GM23338 (cell line): ENCODE data around the gene BEST1. TPM values are rescaled to one million over a fixed set of nuclear protein-coding genes. Genes with fewer than 3 reads are reported as not detected.

Source experiments
- ATAC-seq: fragments of 200-7000 bp; cut with Tn5 transposase; 3 replicates; pipeline ENCODE4 v1.9.1; 2020
- DNase-seq: peaks from one replicate; pipeline ENCODE4 v3.0.0-alpha.2; 2015; ENCODE audit warnings: low spot score
- H2AFZ ChIP-seq: fragments of 200-600 bp; sonication (generic); 2 replicates; pipeline ENCODE4 v1.8.0; 2016; ENCODE audit warnings: antibody characterized with exemption, mild to moderate bottlenecking, moderate library complexity
- H3F3A ChIP-seq: fragments of 200-600 bp; sonication (generic); replicated peaks from 2 replicates; pipeline ENCODE4 v1.8.0; 2017; ENCODE audit warnings: antibody characterized with exemption, mixed run types, low read depth
- H3K27ac ChIP-seq: fragments of 200-600 bp; sonication (generic); 2 replicates; pipeline ENCODE4 v1.6.1; 2016; ENCODE audit warnings: low read depth
- H3K27me3 ChIP-seq: fragments of 200-600 bp; sonication (generic); 2 replicates; pipeline ENCODE4 v1.8.0; 2016; ENCODE audit warnings: mild to moderate bottlenecking, mixed run types, moderate library complexity; ENCODE audit not compliant: insufficient read depth
- H3K36me3 ChIP-seq: fragments of 200-600 bp; sonication (generic); 2 replicates; pipeline ENCODE4 v1.8.0; 2016; ENCODE audit warnings: mild to moderate bottlenecking; ENCODE audit not compliant: insufficient read depth
- H3K4me1 ChIP-seq: fragments of 200-600 bp; sonication (generic); 2 replicates; pipeline ENCODE4 v1.8.0; 2016; ENCODE audit warnings: mild to moderate bottlenecking, moderate library complexity; ENCODE audit not compliant: insufficient read depth
- H3K4me2 ChIP-seq: fragments of 200-600 bp; sonication (generic); 2 replicates; pipeline ENCODE4 v1.7.1; 2017; ENCODE audit warnings: mixed run types
- H3K4me3 ChIP-seq: fragments of 200-600 bp; sonication (generic); 2 replicates; pipeline ENCODE4 v1.6.1; 2016; ENCODE audit warnings: mixed run types
- H3K79me2 ChIP-seq: fragments of 200-600 bp; sonication (generic); replicated peaks from 2 replicates; pipeline ENCODE4 v1.8.0; 2017; ENCODE audit warnings: mild to moderate bottlenecking; ENCODE audit not compliant: insufficient read depth
- H3K9me2 ChIP-seq: fragments of 200-600 bp; sonication (generic); 2 replicates; pipeline ENCODE4 v1.8.0; 2017; ENCODE audit not compliant: insufficient read depth
- H4K20me1 ChIP-seq: fragments of 200-600 bp; sonication (generic); replicated peaks from 2 replicates; pipeline ENCODE4 v1.8.0; 2017; ENCODE audit warnings: mild to moderate bottlenecking; ENCODE audit not compliant: insufficient read depth
- H3K27ac Mint-ChIP-seq: 2 replicates; pipeline ENCODE4 v1.8.0; 2020; ENCODE audit warnings: inconsistent platforms, mild to moderate bottlenecking, moderate library complexity, mixed read lengths
- H3K27me3 Mint-ChIP-seq: 3 replicates; pipeline ENCODE4 v1.8.0; 2022; ENCODE audit warnings: low read depth, mild to moderate bottlenecking, moderate library complexity, mixed read lengths, inconsistent platforms; ENCODE audit not compliant: insufficient read depth, poor library complexity
- H3K36me3 Mint-ChIP-seq: 3 replicates; pipeline ENCODE4 v1.8.0; 2021; ENCODE audit warnings: low read depth, mild to moderate bottlenecking, inconsistent platforms, moderate library complexity, mixed read lengths
- H3K4me1 Mint-ChIP-seq: 3 replicates; pipeline ENCODE4 v1.8.0; 2020; ENCODE audit warnings: mild to moderate bottlenecking, inconsistent platforms, mixed read lengths
- H3K4me3 Mint-ChIP-seq: 3 replicates; pipeline ENCODE4 v1.8.0; 2021; ENCODE audit warnings: moderate library complexity, mild to moderate bottlenecking, inconsistent platforms, mixed read lengths
- H3K9me3 Mint-ChIP-seq: 3 replicates; pipeline ENCODE4 v1.8.0; 2020; ENCODE audit warnings: moderate library complexity, mild to moderate bottlenecking, inconsistent platforms, mixed read lengths
- CREB1 ChIP-seq: fragments of 250-450 bp; sonication (Bioruptor Pico); IDR thresholded peaks from 2 replicates; pipeline ENCODE4 v1.5.0; 2020; ENCODE audit warnings: low read depth, mild to moderate bottlenecking, moderate library complexity
- EZH2 ChIP-seq: fragments of 200-600 bp; sonication (generic); IDR thresholded peaks from one replicate; pipeline ENCODE4 v1.8.0; 2017; ENCODE audit warnings: antibody characterized with exemption, mild to moderate bottlenecking, low read depth; ENCODE audit not compliant: unreplicated experiment
- EZH2phosphoT487 ChIP-seq: fragments of 200-600 bp; sonication (generic); IDR thresholded peaks from one replicate; pipeline ENCODE4 v1.8.1; 2018; ENCODE audit warnings: antibody characterized with exemption; ENCODE audit not compliant: unreplicated experiment
- JUNB ChIP-seq: IDR thresholded peaks from one replicate; pipeline ENCODE4 v1.6.1; 2016; ENCODE audit warnings: antibody characterized with exemption; ENCODE audit not compliant: unreplicated experiment
- NANOG ChIP-seq: IDR thresholded peaks from 2 replicates; pipeline ENCODE4 v1.6.1; 2016; ENCODE audit warnings: antibody characterized with exemption, borderline replicate concordance
- POLR2AphosphoS5 ChIP-seq: IDR thresholded peaks from 2 replicates; pipeline ENCODE4 v1.6.1; 2016; ENCODE audit warnings: antibody characterized with exemption, low read depth
- STAT1 ChIP-seq: IDR thresholded peaks from one replicate; pipeline ENCODE4 v1.6.1; 2016; ENCODE audit warnings: antibody characterized with exemption; ENCODE audit not compliant: unreplicated experiment
- ZNF114 ChIP-seq: fragments of 250-450 bp; sonication (Bioruptor Pico); IDR thresholded peaks from 2 replicates; pipeline ENCODE4 v1.5.0; 2020; ENCODE audit warnings: mild to moderate bottlenecking, moderate library complexity
- ZNF331 ChIP-seq: fragments of 250-450 bp; sonication (Bioruptor Pico); IDR thresholded peaks from 2 replicates; pipeline ENCODE4 v1.5.0; 2020; ENCODE audit warnings: low read depth, mild to moderate bottlenecking, moderate library complexity
- polyA plus RNA-seq: library from polyadenylated mRNA; unstranded; fragments of >200 nt; fragmentation: Nextera tagmentation; extraction: Ambion mirVana; gene quantifications from 2 replicates; pipeline ENCODE4 v1.2.1, GENCODE V29; 2016
- total RNA-seq: library from RNA; depleted of rRNA; stranded (reverse); fragments of >200 nt; shearing (Covaris generic); gene quantifications from 2 replicates; pipeline ENCODE4 v1.2.3, GENCODE V29; 2014
- TF ChIP-seq, protein P1 (sequence below): IDR thresholded peaks from one replicate; pipeline ENCODE4 v1.6.1; 2018; ENCODE audit warnings: antibody characterized with exemption; ENCODE audit not compliant: unreplicated experiment
- TF ChIP-seq, protein P2 (sequence below), 2 experiments: fragments of 200-600 bp in 1 of 2; sonication (generic) in 1 of 2; conservative IDR thresholded peaks; 2 replicates each; pipeline versions ENCODE4 v1.5.1 to v1.6.1; 2016 to 2017; ENCODE audit warnings: antibody characterized with exemption in 2 of 2, low read depth in 2 of 2, mild to moderate bottlenecking in 2 of 2, moderate library complexity in 1 of 2
- TF ChIP-seq, protein P3 (sequence below): fragments of 250-450 bp; sonication (Bioruptor Pico); IDR thresholded peaks from 2 replicates; pipeline ENCODE4 v1.5.0; 2020; ENCODE audit warnings: mild to moderate bottlenecking, moderate library complexity
- TF ChIP-seq, protein P4 (sequence below): IDR thresholded peaks from 2 replicates; pipeline ENCODE4 v1.6.1; 2016; ENCODE audit warnings: antibody characterized with exemption

The BEST1 gene
- total and polyA plus RNA-seq, 2 experiments from 2014 or later = 0.35 to 0.44 TPM

DNA sequence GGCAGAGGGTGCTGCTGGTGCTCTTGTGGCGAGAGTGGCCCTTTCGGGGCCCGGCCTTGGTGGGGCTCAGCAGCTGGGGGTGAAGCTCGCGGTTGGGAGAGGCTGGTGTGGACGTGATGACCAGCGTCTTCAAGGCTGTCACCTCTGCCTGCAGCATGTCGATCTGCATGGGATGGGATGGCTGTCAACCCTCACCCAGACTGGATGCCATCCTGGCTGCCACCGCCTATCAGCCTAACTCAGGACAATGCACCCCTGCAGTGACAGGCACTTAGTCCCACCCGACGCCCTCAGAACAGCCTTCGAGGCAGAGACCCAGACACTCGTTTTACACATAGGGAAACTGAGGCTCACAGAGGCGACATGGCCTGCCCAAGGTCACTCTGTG is 43.6 kb upstream of the BEST1 start:
- Histone ChIP-seq H3K4me3 (no peak overlapping the region), H3K79me2 (no peaks in the 10 kb centered on the region), H3K4me1 (peaks cover 10% of the 10 kb centered on the region), H3F3A (no peaks in the 10 kb centered on the region), H4K20me1 (no peaks in the 10 kb centered on the region), H2AFZ (no peak overlapping the region), H3K27me3 (no peaks in the 10 kb centered on the region), H3K9me2 (no peaks in the 10 kb centered on the region), H3K27ac (no peak overlapping the region), H3K4me2 (no peak overlapping the region), H3K36me3 (no peaks in the 10 kb centered on the region; the same call in 1 of the 2 replicates)
- Mint-ChIP-seq H3K4me3 (no peak overlapping the region), H3K36me3 (no peaks in the 10 kb centered on the region), H3K27ac (peak overlapping the region; percentile 50; the same call in 1 of the 2 replicates), H3K4me1 (peaks cover 34% of the 10 kb centered on the region), H3K27me3 (peaks cover 7% of the 10 kb centered on the region), H3K9me3 (no peaks in the 10 kb centered on the region; the same call in 2 of the 3 replicates)
- TF ChIP-seq ZNF331 (CRISPR knock-in tag) (no peak), ZNF114 (CRISPR knock-in tag) (no peak), CREB1 (CRISPR knock-in tag) (no peak), EZH2 (no peak), NANOG (no peak), EZH2phosphoT487 (no peak), STAT1 (no peak), POLR2AphosphoS5 (no peak), JUNB (no peak)
- TF ChIP-seq, protein P1, sequence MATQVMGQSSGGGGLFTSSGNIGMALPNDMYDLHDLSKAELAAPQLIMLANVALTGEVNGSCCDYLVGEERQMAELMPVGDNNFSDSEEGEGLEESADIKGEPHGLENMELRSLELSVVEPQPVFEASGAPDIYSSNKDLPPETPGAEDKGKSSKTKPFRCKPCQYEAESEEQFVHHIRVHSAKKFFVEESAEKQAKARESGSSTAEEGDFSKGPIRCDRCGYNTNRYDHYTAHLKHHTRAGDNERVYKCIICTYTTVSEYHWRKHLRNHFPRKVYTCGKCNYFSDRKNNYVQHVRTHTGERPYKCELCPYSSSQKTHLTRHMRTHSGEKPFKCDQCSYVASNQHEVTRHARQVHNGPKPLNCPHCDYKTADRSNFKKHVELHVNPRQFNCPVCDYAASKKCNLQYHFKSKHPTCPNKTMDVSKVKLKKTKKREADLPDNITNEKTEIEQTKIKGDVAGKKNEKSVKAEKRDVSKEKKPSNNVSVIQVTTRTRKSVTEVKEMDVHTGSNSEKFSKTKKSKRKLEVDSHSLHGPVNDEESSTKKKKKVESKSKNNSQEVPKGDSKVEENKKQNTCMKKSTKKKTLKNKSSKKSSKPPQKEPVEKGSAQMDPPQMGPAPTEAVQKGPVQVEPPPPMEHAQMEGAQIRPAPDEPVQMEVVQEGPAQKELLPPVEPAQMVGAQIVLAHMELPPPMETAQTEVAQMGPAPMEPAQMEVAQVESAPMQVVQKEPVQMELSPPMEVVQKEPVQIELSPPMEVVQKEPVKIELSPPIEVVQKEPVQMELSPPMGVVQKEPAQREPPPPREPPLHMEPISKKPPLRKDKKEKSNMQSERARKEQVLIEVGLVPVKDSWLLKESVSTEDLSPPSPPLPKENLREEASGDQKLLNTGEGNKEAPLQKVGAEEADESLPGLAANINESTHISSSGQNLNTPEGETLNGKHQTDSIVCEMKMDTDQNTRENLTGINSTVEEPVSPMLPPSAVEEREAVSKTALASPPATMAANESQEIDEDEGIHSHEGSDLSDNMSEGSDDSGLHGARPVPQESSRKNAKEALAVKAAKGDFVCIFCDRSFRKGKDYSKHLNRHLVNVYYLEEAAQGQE = no peak
- TF ChIP-seq, protein P2, sequence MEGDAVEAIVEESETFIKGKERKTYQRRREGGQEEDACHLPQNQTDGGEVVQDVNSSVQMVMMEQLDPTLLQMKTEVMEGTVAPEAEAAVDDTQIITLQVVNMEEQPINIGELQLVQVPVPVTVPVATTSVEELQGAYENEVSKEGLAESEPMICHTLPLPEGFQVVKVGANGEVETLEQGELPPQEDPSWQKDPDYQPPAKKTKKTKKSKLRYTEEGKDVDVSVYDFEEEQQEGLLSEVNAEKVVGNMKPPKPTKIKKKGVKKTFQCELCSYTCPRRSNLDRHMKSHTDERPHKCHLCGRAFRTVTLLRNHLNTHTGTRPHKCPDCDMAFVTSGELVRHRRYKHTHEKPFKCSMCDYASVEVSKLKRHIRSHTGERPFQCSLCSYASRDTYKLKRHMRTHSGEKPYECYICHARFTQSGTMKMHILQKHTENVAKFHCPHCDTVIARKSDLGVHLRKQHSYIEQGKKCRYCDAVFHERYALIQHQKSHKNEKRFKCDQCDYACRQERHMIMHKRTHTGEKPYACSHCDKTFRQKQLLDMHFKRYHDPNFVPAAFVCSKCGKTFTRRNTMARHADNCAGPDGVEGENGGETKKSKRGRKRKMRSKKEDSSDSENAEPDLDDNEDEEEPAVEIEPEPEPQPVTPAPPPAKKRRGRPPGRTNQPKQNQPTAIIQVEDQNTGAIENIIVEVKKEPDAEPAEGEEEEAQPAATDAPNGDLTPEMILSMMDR (conservative IDR thresholded peaks at IDR 0.05; ENCODE audit: low read depth in 2 of 2) = no peak
- TF ChIP-seq, protein P3, sequence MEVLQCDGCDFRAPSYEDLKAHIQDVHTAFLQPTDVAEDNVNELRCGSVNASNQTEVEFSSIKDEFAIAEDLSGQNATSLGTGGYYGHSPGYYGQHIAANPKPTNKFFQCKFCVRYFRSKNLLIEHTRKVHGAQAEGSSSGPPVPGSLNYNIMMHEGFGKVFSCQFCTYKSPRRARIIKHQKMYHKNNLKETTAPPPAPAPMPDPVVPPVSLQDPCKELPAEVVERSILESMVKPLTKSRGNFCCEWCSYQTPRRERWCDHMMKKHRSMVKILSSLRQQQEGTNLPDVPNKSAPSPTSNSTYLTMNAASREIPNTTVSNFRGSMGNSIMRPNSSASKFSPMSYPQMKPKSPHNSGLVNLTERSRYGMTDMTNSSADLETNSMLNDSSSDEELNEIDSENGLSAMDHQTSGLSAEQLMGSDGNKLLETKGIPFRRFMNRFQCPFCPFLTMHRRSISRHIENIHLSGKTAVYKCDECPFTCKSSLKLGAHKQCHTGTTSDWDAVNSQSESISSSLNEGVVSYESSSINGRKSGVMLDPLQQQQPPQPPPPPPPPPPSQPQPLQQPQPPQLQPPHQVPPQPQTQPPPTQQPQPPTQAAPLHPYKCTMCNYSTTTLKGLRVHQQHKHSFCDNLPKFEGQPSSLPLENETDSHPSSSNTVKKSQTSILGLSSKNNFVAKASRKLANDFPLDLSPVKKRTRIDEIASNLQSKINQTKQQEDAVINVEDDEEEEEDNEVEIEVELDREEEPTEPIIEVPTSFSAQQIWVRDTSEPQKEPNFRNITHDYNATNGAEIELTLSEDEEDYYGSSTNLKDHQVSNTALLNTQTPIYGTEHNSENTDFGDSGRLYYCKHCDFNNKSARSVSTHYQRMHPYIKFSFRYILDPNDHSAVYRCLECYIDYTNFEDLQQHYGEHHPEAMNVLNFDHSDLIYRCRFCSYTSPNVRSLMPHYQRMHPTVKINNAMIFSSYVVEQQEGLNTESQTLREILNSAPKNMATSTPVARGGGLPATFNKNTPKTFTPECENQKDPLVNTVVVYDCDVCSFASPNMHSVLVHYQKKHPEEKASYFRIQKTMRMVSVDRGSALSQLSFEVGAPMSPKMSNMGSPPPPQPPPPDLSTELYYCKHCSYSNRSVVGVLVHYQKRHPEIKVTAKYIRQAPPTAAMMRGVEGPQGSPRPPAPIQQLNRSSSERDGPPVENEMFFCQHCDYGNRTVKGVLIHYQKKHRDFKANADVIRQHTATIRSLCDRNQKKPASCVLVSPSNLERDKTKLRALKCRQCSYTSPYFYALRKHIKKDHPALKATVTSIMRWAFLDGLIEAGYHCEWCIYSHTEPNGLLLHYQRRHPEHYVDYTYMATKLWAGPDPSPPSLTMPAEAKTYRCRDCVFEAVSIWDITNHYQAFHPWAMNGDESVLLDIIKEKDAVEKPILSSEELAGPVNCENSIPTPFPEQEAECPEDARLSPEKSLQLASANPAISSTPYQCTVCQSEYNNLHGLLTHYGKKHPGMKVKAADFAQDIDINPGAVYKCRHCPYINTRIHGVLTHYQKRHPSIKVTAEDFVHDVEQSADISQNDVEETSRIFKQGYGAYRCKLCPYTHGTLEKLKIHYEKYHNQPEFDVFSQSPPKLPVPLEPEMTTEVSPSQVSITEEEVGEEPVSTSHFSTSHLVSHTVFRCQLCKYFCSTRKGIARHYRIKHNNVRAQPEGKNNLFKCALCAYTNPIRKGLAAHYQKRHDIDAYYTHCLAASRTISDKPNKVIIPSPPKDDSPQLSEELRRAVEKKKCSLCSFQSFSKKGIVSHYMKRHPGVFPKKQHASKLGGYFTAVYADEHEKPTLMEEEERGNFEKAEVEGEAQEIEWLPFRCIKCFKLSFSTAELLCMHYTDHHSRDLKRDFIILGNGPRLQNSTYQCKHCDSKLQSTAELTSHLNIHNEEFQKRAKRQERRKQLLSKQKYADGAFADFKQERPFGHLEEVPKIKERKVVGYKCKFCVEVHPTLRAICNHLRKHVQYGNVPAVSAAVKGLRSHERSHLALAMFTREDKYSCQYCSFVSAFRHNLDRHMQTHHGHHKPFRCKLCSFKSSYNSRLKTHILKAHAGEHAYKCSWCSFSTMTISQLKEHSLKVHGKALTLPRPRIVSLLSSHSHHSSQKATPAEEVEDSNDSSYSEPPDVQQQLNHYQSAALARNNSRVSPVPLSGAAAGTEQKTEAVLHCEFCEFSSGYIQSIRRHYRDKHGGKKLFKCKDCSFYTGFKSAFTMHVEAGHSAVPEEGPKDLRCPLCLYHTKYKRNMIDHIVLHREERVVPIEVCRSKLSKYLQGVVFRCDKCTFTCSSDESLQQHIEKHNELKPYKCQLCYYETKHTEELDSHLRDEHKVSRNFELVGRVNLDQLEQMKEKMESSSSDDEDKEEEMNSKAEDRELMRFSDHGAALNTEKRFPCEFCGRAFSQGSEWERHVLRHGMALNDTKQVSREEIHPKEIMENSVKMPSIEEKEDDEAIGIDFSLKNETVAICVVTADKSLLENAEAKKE = no peak
- TF ChIP-seq, protein P4, sequence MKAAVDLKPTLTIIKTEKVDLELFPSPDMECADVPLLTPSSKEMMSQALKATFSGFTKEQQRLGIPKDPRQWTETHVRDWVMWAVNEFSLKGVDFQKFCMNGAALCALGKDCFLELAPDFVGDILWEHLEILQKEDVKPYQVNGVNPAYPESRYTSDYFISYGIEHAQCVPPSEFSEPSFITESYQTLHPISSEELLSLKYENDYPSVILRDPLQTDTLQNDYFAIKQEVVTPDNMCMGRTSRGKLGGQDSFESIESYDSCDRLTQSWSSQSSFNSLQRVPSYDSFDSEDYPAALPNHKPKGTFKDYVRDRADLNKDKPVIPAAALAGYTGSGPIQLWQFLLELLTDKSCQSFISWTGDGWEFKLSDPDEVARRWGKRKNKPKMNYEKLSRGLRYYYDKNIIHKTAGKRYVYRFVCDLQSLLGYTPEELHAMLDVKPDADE = no peak
- ATAC-seq (no peak), DNase-seq (no peak)
